Fibroblast of lung (primary cell): ENCODE data around the gene MYRIP.

Source experiments
- EZH2 ChIP-seq: IDR thresholded peaks from 2 replicates; pipeline ENCODE4 v1.5.1; 2012; ENCODE audit warnings: low read length, control low read depth, mild to moderate bottlenecking; ENCODE audit errors: missing control alignments
- TF ChIP-seq, protein P1 (sequence below), 2 donors: IDR thresholded peaks in 1 of 2; conservative IDR thresholded peaks in 1 of 2; 1 replicate in 1 of 2; 2 replicates in 1 of 2; pipeline ENCODE4 v1.5.1; 2011 to 2012; ENCODE audit warnings: low read length in 2 of 2, control low read depth in 1 of 2, inconsistent platforms in 1 of 2, low read depth in 1 of 2, mild to moderate bottlenecking in 1 of 2

- TF ChIP-seq, protein P1, sequence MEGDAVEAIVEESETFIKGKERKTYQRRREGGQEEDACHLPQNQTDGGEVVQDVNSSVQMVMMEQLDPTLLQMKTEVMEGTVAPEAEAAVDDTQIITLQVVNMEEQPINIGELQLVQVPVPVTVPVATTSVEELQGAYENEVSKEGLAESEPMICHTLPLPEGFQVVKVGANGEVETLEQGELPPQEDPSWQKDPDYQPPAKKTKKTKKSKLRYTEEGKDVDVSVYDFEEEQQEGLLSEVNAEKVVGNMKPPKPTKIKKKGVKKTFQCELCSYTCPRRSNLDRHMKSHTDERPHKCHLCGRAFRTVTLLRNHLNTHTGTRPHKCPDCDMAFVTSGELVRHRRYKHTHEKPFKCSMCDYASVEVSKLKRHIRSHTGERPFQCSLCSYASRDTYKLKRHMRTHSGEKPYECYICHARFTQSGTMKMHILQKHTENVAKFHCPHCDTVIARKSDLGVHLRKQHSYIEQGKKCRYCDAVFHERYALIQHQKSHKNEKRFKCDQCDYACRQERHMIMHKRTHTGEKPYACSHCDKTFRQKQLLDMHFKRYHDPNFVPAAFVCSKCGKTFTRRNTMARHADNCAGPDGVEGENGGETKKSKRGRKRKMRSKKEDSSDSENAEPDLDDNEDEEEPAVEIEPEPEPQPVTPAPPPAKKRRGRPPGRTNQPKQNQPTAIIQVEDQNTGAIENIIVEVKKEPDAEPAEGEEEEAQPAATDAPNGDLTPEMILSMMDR (conservative IDR thresholded peaks at IDR 0.05 in 1 of 2, IDR thresholded peaks at IDR 0.05 in 1 of 2; ENCODE audit: low read depth in 1 of 2, low read length in 2 of 2): no peak
- no peak for TF ChIP-seq EZH2
Measured at GRCh38 chr3:40262331-40262730, 452.9 kb downstream of the MYRIP start.
